NCI-H526 treated with DMSO at 0.1 percent for 48 hours (cell line): ENCODE measurements around the gene CEACAM3.
"Not testable (repeated sequence)": the region's sequence is repeated elsewhere in the genome, so short reads cannot be mapped to it uniquely, and the experiment has no call there.

Experiments used
- DNase-seq: peaks from one replicate; lab custom pipeline; 2025; lab: John Stamatoyannopoulos, UW

The CEACAM3 gene

DNA sequence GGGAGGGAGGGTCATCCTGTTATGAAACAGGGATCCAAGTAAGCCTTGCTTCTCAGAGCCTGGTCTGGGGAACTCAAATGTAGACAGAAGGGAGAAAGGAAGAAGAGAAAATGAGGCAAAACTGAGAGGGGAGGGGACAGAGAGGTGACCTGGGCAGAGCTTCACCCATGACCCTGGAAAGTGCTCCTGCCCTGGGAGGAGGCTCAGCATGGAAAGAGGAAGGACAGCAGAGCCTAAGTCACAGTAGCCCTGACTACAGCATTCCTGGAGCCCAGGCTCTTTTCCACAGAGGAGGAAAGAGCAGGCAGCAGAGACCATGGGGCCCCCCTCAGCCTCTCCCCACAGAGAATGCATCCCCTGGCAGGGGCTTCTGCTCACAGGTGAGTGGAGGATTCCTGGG is at the start of gene CEACAM3:
Gene CEACAM3 (plus strand): TSS at position 226 of the 400 bp plus-strand sequence. CDS start 91 bp downstream, at position 317.
- DNase-seq: no peak

DNA sequence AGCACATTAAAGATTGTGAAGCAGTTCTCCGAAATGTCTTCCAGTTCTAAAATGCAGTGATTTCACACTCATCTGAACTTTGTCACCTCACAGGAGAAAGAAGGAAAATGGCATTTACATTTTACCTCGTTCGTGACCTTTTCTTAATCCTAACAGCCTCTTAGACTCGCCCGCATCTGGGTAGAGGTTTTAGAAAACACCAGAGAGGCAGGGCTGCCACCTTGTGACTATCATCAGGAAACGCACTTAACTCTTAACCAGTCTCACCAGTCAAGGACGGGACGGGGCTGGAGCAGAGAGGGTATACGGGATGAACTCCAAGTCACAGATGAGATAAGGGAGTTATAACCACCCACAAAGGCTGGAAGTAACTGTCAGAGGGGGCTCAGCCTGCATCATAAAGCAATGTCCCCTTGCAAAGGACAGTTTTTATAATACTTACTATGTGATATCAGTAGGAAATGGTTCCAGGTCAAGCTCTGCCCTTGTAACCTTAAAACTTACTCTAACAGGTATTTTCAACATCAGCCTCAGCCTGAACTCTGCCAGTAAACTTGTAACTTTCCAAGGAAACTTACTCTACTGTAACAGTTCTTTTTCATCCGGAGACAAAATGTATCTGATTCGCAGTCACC is 49.7 kb upstream of the CEACAM3 start:
- peak; percentile 22 for DNase-seq

DNA sequence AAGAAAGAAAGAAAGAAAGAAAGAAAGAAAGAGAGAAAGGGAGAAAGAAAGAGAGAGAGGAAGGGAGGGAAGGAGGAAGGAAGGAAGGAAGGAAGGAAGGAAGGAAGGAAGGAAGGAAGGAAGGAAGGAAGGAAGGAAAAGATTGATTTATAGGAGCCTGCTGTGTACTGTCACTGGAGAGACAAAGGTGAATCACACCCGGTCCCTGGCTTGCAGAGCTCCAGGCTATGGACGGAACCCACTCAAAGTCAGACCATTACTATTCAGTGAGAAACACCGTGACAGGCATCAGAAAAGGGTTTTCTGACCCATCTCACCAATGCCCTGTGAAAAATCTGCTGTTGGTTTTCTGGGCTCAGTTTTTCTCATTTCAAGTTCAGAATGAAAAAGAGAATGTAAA is 48.4 kb upstream of the CEACAM3 start:
- DNase-seq: no peak

DNA sequence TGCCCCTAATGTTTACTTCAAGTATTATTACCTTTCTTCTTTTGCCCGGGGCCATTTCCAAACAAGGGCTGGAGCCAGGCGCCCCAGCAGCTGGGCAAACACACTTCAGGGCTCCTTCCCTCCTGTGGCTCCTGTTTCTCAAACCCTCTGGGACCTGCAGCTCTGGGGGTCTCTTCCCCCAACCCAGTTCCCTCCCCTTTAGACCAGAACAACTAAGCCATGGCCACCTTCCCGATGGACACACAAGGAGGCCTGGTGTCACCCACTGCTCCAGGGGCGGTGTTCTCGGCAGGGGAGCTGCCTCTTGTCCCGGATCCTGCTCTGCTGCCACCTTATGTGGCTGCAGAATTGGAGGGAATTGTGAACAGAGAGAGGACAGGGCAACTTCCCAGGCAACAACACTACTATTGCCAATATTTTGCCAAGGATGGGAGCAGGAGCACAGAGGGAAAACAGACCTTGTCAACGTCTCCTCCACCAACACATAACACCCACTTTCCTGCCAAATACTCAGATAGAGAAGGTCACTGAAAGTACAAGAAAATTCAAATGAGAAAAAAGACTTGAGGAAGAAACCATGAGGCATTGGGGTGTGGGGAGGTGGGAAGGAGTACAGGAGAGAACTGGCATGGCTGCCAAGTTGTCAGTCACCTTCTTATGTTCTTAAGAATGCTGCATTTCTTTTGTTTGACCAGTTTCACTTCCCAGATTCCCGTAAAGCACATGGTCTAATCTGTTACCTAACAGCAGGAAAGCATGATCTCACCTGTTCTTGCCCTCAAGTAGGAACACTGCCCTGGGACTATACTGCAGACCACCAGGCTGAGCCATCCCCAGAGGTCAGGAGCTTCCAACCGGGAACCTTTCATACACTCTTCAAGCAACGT is 45.9 kb upstream of the CEACAM3 start:
- not testable (repeated sequence) for DNase-seq

DNA sequence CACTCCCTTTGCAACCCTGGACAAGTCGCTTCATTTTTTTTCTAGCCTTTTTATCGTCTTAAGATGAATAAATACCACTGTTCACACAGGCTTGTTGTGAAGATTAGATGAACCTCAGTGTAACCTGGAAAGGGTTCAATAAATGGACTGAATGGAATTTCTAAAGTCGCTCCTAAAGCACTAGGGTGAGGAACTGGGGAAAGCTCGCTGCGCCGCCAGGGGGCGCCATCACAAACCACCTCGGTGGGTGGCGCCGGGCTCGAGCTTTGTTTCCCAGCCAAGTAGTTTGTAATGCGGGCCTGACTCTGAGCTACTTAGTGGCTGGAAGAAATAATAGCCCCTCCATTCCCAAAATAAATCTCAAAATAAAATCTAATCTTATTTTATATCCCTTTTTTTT is 43.2 kb upstream of the CEACAM3 start:
- DNase-seq: no peak

DNA sequence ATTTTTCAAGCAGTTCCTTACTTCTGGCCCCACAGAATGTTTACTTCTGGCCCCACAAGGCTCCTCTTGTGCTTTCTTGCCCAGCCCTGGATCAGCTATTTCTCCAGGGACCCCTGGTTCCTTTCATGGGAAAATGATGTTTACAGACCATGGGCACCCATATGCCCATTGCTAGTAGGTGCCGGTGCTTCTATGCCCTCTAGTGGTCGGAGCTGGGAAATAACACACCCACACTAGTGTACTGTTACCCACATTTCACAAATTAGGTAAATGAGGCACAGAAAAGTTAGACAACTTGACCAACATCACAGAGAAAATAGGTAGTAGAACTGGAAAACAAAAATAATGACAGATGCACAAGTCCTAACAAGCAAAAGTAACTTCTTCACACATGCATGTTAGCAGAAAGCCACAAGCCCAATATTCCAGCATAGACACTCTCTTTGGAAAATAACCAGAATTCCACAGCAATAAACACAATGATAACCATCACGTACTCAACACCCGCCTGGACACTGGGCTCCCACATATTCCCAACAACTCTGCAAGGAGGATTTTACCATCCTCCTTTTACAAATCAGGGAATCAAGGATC is 42.4 kb upstream of the CEACAM3 start:
- peak; percentile 6 for DNase-seq

DNA sequence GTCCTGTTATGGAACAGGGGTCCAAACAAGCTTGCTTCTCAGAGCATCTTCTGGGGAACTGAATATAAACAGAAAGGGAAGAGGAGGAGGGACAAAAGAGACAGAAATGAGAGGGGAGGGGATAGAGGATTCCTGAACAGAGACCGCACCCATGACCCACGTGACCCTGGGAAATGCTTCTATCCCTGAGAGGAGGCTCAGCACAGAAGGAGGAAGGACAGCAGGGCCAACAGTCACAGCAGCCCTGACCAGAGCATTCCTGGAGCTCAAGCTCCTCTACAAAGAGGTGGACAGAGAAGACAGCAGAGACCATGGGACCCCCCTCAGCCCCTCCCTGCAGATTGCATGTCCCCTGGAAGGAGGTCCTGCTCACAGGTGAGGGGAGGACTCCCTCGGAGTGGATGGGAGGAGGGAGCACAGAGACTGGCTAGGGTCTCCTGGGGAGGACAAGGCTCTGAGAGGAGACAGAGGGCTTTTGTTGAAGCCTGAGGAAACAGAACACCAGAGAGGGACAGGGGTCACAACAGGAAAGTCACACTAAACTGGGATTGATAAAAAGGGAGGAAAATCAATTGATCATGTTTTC is 41.0 kb upstream of the CEACAM3 start, which contains the start of gene CEACAM6:
Gene CEACAM6 (plus strand): TSS at position 203 of the 586 bp plus-strand sequence. CDS start 109 bp downstream, at position 312.
- no peak for DNase-seq

DNA sequence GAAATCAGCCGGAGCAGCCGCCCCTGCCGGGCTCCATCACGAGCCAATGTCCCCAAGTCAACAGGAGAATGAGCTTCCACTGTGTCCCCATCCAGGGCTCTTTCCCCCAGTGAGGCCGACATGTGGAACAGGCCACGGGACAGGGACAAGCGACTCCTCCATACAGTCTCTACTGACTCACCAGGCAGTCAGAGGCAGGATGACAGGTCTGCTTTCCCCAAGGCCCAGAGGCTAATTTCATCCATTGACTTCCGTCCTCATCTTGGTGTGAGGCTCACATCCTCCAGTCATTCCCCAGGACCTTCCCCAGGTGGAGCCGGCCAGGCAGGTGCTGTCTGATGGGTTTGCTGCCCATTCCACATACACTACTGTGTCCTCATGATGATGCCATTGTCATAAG is 37.5 kb upstream of the CEACAM3 start:
- DNase-seq: no peak

DNA sequence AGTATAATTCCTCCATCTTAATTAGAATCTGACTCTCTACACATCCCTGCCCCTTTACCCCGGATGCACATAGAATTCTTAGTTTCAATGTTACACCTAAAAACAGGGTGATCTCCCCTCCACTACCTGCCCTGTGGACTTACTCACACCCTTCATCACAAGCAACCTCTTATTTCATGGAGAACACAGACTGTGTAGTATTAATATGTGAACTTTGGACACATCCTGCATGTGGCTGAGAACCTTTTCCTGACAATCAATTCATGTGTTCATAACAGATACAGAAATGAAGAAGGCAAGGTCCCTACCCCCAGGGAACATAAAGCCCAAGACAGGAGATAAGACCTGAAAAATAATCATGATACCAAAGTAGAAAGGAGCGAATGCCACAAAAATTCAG is 29.3 kb upstream of the CEACAM3 start:
- DNase-seq: no peak

DNA sequence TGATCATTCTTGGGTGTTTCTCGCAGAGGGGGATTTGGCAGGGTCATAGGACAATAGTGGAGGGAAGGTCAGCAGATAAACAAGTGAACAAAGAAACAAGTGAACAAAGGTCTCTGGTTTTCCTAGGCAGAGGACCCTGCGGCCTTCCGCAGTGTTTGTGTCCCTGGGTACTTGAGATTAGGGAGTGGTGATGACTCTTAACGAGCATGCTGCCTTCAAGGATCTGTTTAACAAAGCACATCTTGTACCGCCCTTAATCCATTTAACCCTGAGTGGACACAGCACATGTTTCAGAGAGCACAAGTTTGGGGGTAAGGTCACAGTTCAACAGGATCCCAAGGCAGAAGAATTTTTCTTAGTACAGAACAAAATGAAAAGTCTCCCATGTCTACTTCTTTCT is 28.3 kb upstream of the CEACAM3 start:
- not testable (repeated sequence) for DNase-seq

DNA sequence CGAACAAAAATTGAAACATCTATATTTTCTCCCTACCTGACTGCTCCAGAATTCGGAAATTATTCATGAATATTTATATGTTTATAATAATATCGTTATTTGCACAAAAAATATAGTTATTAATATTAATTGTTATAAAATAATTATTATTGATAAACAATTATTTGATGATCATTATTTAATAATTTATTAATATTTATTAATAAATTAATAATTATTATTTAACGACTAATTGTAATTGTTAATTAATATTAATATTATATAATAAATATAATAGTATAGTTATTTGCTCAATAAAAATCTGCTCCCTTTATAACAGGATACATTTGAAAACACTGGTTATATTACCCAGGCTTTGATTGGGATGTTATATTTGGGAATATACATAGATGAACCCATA is 26.8 kb upstream of the CEACAM3 start:
- DNase-seq: no peak

DNA sequence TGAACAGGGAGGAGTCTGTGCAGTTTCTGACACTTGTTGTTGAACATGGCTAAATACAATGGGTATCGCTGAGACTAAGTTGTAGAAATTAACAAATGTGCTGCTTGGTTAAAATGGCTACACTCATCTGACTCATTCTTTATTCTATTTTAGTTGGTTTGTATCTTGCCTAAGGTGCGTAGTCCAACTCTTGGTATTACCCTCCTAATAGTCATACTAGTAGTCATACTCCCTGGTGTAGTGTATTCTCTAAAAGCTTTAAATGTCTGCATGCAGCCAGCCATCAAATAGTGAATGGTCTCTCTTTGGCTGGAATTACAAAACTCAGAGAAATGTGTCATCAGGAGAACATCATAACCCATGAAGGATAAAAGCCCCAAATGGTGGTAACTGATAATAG is 25.0 kb upstream of the CEACAM3 start:
- DNase-seq: no peak

DNA sequence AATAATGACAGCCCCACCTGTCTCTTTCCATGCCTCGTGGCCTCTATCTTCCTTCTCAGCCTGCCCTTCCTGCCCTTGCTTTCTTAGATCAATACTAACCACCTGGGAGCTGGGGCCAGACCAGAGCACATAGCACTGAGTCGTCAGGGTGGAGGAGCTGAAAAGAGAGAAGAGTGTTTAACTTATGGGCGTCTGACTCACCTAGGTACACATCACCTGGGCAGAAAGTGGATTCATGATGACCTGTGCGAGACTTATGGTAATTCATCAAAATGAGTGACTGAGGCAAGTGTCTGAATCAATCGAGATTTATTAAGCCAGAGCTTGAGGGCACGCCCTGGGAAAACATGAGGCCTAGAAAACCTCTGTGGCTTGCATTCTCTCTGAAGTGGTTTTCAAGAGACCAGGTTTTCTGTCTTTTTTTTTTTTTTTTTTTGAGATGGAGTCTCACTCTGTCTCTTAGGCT is 21.8 kb upstream of the CEACAM3 start:
- DNase-seq: no peak

DNA sequence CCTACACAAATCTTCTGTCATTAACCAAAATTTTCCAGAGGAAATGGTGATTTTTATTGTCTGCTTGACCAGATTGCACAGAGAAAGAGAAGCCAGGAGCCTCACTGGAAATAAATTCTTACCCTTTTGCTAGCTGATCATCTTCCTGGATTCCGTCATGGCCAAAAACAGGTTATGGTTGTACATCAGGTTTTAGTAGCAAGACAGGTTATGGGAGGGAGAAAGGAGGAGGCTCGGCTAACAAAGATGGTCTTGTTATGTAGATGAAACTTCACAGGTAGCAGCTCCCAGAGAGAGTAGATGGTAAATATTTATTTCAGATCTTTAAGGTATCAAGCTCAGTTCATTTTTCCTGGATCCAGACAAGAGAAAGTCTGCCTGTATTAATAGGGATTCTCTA is 19.7 kb upstream of the CEACAM3 start:
- no peak for DNase-seq

DNA sequence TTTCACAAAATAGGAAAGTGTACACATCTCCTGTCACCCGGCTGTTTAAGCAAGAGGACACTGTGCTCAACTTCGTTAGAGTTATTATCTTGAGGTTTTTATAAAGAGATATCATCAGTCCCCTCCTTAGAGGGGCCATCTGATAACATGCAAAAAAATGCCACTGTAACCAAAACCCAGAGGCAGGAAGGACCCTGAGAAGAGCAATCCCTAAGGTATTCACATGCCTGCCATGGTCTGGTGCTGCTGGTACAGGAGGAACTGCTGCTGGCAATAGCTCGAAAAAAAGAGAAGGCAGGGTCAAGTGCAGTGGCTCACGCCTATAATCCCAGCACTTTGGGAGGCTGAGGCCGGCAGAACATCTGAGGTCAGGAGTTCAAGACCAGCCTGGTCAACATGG is 12.8 kb upstream of the CEACAM3 start:
- DNase-seq: no peak

DNA sequence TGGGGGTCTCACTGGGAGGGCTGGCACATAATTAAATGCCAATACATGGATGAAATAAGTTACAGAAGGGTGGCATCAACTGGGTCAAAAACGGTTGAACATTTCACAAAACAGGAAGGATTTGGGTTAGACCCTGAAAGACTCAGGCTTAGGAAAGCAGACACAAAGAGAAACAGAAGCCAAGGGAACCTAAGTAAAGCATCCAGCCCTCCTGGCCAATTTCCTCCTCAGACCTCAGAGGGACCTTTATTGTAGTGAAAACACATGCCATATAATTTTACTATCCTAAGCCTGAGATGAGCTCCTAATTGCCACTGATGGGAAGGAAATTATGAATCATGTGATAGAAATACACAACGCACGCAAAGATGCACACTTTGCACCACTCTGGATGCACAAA is 12.1 kb upstream of the CEACAM3 start:
- no peak for DNase-seq

DNA sequence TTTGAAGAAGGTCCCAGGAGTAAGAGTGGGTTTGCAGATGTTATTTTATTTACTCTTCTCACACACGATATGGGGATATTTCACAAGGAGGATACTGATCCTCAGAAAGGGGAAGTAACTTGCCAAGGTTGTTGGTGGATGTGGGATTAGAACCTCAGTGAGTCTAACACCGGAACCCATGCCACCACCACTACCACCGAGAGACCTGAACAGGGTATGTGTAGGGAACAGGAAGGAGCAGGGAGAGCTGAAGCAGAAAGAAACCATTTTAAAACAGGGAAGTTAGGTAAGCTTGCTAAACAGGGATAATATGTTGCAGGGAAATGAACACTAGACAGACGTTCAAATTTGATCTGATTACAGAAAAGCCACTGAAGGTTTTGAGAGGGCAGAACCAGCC is 11.6 kb upstream of the CEACAM3 start:
- no peak for DNase-seq

DNA sequence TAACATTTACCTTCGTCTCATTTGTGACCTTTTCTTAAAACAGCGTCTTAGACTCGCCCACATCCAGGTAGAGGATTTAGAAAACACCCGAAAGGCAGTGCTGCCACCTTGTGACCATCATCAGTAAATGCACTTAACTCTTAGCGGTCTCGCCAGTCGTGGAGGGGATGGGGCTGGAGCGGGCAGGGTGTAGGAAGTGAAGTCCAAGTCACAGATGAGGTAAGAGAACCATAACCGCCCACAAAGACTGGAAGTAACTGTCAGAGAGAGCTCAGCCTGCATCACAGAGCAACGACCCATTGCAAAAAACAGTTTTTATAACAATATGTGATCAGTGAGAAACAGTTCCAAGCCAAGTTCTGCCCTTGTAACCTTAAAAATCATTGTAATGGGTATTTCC is 10.7 kb upstream of the CEACAM3 start:
- DNase-seq: peak; percentile 55

DNA sequence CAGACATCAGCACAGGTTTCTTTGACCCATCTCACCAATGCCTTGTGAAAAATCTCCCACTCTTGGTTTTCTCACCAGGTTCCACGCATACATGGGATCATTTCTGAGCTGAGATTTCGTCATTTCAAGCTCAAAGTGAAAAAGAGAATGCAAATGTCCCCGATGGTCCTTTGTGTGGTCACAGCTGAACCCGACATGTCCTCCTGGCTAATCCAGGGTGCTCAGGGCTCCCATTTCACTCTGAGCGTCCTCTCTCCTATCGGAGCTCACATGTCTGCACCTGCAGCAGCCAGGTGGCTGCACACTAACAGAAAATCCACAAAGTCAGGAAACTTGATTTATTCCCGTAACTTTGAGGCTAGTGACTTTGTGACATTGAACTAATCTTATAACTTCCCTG is 9.3 kb upstream of the CEACAM3 start:
- DNase-seq: no peak

DNA sequence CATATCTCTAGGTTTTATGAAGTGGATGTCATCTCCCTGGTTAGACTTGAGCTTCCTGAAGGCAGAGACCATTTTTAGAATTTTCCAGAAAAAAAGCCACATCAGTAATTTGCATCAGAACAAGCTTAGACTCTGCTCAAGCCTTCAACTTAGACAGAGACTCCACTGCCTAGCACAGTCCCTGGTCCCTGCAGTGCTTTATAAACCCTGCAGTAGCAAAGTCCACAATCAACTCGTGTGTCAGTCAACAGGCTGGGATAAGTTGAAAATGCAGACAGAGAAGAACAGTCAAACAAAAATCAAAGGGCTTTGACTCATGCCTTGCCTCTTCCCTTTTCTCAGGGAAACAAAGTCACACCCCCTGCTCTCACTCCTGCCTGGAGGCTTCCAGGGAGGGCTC is 7.9 kb upstream of the CEACAM3 start:
- not testable (repeated sequence) for DNase-seq

DNA sequence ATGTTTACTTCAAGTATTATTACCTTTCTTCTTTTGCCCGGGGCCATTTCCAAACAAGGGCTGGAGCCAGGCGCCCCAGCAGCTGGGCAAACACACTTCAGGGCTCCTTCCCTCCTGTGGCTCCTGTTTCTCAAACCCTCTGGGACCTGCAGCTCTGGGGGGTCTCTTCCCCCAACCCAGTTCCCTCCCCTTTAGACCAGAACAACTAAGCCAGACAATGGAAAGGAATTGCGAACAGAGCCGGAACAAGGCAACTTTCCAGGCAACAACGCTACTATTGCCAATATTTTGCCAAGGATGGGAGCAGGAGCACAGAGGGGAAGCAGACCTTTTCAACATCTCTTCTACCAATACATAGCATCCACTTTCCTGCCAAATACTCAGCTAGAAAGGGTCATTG is 7.3 kb upstream of the CEACAM3 start:
- DNase-seq: not testable (repeated sequence)
